HG03139 (cell line): ENCODE results near the gene OGDHL.
"Not testable (repeated sequence)": the region's sequence is repeated elsewhere in the genome, so short reads cannot be mapped to it uniquely, and the experiment has no call there.

Experiments used
- ATAC-seq: cut with Tn5 transposase; IDR thresholded peaks from one replicate; pipeline ENCODE4 v1.9.1; 2021; ENCODE audit not compliant: unreplicated experiment

The OGDHL gene

DNA sequence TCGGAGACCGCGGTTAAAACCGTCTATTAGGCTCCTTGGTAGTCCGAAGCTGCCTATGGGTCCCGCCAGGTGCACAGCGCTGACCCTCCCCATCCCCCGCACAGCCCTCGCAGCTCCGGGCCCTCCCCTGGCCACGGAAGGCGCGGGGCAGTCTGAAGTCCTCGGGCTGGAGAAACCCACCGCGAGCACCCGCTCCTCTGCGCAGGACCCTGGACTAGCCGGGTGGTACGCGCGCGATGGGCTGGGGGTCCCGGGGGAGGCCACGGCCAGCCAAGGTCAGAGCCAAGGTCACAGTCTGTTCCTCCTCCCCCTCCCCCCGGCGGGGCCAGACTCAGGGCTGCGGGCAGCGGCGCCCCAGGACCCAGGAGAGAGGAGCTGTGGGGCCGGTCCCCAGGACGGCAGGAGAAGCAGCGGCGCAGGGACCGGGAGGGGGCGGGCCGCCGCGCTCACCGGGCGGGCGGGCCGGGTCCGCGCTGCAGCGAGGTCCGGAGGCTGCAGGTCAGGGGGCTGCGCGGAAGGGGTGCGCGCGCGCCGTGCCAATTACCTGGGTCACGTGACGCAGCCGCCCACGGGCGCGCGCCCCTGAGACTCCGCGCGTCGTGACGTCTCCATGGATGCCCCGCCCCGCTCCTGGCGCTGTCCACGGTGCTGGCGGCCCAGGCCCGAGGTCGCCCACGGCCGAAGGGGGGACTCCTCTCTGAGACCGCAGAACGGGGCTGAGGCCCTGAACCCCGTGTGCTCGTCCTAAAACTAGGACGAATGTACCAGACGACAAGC, at the start of gene OGDHL:
TSS of gene OGDHL (minus strand) at position 535 of the 777 bp plus-strand sequence. CDS start 3,731 bp downstream, outside the sequence.
- ATAC-seq = no peak

DNA sequence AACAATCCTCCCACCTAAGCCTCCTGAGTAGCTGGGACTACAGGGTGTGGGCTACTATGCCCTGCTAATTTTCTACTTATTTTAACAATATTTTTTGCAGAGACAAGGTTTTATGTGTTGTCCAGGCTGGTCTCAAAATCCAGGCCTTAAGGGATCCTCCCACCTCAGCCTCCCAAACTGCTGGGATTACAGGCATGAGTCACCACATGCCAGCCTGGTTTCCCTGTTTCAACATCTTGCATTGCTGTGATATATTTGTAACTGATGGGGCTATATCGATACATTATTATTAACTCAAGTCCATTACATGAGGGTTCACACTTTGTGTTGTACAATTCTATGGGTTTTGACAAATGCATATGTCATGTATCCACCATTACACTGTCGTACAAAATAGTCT, 41.9 kb upstream of the OGDHL start:
- no peak for ATAC-seq

DNA sequence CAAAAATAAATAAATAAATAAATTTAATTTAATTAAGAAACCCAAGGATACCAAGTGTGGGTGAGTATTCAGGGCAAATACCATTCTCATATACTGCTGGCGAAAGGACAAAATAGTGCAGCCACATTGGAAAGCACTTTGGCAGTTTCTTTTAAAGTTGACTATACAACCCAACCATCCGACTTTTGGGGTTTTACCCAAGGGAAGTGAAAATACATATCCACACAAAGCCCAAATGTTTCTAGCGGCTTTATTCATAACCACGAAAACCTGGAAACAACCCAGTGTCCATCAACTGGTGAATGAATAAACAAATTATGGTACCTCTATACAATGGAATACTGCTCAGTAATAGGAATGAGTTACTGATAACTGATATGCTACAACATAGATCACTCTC, 36.2 kb upstream of the OGDHL start:
- ATAC-seq = no peak

DNA sequence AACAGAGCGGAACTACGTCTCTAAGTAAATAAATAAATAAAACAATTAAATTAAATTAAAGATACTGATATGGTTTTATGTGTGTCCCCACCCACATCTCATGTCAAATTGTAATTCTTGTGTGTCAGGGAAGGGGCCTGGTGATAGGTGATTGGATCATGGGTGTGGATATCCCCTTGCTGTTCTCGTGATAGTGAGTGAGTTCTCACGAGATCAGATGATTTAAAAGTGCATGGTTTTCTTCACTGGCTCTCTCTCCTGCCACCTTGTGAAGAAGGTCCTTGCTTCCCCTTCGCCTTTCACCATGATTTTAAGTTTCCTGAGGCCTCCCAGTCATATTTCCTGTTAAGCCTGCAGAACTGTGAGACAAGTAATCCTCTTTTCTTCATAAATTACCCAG, 29.0 kb upstream of the OGDHL start:
- ATAC-seq = no peak

DNA sequence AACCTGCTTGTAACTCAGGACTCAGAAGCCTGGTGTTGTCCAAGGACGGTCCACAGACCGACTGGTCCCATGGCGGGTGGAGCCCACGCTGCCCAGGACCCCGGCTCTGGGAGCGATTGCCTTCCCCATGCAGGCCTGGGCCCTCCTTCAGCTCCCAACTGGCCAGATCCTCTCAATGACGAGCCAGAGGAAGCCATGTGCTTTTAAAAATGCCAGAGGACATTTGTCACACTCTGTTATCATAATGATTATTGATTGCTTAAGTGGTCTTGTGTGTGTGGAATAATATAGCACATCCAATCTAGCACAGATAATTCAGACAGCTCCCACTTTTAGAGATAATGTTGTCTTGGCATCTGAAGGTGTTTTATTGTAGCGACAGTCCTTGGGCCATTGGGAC, 22.6 kb upstream of the OGDHL start:
- ATAC-seq = no peak

DNA sequence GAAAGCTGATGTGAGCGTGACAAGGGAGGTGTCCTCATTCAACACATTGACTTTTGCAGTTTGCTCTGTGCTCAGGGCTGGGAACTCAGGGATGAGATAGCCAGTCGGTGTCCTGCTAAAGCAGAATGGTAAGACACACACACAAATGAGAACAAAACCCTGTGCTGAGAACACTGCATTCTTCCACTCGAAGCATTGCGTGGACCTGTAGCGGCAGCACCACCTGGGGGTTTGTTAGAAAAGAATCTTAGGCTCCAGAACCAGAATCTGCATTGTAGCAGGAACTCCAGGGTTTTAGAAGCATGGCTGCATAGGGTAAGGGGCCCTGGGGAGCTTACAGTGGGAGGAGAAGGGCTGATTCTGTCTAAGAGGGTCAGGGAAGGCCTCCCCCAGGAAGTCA, 21.5 kb upstream of the OGDHL start:
- ATAC-seq = no peak

DNA sequence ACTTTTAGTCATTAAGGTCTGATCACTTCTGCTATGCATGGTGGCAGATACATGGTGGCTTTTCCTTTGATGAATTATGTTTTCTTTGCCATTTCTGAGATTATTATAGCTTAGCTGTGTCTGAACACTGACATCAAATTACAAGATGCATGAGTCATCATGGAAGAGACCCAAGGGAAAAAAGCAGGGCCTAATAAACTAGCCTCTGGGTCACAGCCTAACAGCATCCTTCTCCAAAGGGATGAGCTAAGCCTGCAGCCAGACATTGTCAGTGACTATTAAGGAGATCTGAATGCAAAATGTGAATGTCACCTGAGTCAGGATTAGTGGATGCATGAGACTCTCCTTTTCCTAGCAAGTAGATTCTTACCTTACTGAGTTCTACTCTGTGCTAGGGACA, 19.1 kb upstream of the OGDHL start:
- no peak for ATAC-seq

DNA sequence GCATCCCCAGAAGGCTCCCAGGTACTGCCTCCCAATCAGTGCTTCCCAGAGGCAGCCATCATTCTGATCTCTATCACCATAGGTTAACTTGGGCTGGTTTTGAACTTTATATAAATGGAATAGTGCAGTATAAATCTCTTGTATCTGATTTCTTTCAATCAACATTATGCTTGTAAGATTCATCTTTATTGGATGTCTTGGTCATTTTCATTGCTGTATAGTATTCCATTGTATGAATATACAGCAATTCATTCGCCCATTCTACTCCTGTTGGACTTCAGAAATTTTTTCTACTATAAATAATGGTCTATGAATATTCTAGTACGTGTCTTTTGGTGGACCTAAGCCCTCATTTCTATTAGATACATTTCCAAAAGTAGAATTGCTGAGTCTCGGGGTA, 16.1 kb upstream of the OGDHL start:
- ATAC-seq = no peak

DNA sequence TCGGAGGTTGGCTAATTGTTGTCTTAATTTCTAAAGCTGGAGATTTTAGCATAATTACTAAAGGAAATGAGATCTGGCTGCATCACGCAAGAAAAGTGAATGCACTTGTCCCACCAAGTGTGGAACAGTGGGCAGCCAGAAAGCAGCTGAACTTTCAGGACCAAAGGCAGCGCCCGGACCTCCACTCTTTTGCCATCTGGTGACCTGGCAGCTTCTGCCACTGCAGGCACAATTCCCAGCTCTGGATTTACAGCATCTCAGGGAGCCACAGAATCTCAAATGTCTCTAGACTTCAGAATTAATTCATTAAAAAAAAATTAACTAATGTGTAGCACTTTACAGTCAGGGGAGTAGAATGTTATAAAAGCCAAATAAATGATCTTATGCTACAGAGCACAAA, 14.7 kb upstream of the OGDHL start:
- ATAC-seq = no peak

DNA sequence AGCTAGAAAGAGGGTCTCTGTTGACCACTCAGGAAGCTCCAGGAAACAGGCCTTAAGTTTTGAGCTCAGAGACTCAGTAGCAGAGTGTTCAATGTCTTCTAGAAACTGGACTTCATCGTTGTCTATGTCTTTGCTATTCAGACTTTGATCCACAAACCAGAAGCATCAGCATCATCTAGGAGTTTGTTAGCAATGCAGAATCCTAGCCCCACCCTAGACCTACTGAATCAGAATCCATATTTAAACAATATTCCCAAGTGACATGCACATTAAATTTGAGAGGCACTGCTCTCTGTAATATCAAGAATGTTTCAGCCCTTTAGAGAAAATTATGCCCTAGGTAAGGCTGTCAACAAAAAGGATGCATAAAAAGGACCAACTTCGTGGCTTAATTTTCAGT, 12.9 kb upstream of the OGDHL start:
- no peak for ATAC-seq

DNA sequence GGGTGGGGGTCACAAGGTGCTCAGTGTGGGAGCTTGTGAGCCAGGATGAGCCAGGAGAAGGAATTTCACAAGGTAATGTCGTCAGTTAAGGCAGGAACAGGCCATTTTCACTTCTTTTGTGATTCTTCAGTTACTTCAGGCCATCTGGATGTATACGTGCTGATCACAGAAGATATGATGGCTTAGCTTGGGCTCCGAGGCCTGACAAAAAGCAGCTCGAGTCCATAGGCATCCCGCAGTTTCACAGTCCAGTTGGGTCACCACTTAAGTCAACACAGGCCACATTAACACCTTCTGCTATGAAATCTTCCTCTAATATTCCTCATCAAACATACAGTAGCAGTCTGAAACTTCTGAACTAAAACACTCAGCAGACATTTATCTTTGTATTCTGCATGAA, 10.8 kb upstream of the OGDHL start:
- ATAC-seq = not testable (repeated sequence)

DNA sequence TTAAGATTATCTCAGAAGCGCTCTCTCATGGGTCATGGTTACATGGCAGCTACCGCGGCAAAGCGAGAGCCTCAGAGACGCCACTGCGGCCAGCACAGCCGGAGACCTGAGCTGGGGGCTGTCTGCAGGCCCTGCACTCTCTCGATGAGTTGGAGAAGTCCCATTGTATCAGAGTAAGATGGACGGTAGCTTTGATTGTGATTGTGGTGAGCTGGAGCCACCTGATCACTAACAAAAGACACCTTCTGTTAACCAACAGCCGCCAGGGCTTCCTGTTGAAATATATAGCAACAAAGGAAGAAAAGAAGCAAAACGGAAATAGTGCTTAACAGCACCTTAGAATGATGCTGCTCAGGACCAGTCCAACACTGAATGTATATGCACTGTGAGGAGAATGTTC, 8.9 kb upstream of the OGDHL start:
- not testable (repeated sequence) for ATAC-seq

DNA sequence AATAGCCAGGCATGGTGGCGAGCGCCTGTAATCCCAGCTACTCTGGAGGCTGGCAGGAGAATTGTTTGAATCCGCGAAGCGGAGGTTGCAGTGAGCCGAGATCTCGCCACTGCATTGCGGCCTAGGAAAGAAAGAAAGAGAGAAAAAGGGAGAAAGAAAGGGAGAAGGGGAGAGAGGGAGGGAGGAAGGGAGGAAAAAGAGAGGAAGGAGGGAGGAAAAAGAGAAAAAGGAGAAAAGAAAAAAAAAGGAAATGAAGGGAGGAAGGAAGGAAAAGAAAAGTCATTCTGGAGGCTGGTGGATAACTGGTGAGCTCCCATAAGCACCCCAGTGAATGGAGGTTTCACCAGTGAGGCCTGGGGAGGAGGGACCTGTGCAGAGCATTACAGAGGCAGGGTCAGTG, 7.6 kb upstream of the OGDHL start:
- no peak for ATAC-seq

DNA sequence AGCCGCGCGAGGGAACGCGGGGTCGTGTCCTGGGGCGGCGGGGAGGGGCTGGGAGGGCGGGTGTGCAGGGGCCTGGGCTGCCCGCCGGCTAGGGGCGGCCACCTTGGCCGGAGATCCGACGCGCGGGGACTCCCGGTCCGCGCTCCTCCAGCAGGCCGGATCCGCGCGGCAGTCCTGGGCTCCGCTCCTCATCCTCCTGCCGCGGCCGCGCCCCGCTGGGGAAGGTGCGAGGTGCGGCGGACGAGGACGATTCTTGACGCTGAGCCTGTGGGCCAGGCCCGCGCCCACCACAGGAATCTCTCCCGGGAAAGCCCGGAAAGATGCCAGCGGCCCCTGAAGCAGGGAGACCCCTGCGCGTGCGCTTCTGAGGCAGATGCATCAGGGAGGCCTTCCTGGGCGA, 6.6 kb upstream of the OGDHL start:
- no peak for ATAC-seq

DNA sequence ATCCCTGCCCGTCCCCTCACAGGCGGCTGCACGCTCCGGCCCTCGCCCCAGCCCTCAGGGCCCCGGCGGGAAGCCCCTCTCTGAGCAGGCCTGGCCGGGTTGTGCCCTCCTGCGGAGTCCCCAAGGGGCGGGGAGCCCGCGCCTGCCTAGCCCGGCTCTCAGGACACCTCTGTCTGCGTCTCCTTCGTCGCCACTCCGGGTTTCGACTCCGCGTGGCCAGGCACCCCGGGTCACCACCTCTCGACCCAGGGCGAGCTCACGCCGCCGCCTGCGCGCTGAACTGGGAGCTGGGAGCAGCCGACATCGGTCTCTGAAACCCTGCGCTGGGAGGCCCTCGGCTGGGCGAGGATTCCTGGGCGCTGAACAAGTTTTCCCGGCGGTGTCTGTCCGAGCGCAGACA, 6.2 kb upstream of the OGDHL start:
- ATAC-seq = no peak

DNA sequence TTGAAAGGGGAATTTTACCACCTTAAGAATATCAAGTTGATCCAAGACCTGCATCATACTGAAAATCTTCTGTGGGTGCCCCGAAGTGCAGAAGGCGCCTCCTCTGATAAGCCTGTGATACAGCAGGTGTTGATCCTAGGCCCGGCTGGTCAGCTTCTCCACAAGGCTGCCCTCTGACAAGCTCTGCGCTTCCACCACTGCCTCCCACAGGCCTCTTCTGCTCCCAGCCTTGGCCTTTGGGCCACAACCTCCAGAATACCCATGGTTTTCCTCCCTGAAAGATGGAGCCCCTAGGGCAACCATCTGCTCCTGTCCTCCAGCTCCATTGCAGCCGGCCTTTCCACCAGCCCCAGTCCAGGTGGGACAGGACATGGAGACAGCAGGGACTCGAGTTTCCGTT, 5.6 kb upstream of the OGDHL start:
- no peak for ATAC-seq

DNA sequence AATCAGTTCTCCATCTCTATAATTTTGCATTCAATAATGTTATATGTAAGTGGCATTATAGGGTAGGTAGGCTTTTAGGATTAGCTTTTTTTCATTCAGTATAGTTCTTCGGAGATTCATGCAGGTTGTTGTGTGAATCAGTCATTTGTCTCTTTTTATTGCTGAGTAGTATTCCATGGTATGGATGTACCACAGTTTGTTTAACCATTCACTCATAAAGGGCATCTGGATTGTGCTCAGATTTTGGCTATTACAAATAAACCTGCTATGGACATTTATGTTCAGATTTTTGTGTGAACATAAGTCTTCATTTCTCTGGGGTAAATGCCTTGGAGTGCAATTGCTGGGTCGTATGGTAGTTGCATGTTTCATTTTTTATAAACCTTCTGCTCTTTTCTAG, 4.4 kb upstream of the OGDHL start:
- no peak for ATAC-seq

DNA sequence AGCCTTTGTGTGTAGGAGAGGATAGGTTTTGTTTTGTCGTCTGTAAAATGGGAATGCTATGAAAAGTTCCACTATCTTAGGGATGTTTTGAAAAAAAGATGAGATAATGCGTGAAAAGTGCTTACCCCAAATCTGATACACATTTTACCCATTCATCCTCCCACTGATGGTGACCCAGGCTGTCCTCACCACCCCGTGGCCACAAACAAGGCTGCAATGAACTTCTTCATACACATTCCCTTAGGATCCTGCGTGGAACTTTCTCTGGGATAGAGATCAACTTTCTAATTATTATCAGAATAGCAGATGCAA, 399 bp upstream of the OGDHL start:
- ATAC-seq = no peak

DNA sequence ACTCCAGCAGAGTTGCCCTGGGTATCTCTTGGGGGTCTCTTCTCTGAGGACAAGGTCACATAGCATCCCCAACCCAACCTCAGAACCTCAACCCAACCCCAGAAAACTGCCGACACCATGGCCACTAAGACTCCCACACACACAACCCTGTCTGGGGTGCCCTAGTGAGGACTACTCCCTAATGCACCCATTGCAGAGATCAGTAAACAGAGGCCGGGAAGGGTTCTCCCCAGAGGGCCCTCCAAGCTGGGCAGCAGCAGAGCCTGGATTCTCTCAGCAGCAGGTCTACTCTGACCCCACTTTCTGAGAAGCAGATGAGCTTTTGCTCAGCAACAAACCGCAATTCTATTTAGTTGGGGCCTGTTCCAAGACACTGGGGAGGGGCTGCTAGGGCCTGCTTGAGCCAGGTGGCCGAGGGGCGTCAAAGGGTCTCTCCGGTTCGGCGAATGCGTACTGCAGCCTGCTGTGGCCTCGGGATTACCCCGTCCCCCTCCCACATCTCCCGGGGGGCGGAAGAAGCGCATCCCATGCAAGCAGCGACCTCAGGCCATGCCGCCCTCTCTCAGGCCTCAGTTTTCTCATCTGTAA, 828 bp downstream of the OGDHL start:
- no peak for ATAC-seq

DNA sequence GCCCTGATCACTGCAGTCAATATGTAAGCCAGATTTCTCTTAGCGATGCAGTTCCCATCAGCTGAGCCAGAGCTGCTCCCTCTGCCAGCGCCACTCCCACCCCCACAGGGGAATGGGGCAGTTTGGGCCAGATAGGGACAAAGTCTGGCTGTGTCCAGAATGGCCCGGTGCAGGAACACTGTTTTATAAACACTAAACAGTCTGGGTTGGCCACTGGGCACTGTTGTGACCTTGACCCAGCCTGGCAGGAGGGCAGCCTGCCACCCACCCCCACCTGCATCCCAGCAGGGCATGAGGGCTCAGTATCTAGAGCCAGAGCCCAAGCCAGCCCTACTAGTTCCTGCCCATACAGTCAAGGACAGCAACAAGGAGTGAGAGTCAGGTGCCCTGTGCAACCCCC, 1.3 kb downstream of the OGDHL start:
- no peak for ATAC-seq

DNA sequence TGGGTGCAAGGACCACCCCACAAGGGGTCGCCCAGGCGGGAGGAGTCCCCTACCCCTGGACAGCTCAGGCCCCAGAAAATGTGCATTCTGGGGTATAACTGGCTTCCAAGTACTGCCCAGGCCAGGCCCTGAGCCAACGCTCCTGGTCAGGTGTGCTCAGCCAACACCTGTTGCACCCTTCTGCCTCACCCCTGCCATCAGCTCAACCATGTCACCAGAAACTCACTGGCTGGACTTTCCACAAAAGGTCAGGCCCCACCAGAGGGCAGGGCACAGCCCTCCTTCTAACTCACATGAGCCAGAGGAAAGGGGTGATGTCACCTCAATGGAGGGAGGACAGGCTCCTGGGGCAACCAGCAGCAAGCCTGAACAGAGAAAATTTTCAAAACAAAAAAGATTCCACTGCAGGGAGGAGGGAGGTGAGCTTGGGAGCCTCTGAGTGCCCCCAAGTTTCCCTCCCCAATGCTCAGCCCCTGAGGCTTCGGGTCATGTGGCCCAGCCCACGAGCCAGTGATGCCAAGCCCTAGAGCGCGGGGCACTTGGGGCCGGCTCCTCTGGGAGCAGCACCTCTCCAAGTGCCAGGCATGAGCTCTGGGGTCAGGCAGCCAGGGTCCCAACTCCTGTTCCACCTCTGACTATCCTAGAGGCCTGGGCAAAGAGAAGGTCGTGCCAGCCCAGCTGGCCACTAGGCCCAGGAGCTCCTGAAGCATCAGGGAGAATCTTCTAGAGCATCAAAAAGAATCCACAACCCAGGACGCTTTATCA, 2.2 kb downstream of the OGDHL start:
- no peak for ATAC-seq

DNA sequence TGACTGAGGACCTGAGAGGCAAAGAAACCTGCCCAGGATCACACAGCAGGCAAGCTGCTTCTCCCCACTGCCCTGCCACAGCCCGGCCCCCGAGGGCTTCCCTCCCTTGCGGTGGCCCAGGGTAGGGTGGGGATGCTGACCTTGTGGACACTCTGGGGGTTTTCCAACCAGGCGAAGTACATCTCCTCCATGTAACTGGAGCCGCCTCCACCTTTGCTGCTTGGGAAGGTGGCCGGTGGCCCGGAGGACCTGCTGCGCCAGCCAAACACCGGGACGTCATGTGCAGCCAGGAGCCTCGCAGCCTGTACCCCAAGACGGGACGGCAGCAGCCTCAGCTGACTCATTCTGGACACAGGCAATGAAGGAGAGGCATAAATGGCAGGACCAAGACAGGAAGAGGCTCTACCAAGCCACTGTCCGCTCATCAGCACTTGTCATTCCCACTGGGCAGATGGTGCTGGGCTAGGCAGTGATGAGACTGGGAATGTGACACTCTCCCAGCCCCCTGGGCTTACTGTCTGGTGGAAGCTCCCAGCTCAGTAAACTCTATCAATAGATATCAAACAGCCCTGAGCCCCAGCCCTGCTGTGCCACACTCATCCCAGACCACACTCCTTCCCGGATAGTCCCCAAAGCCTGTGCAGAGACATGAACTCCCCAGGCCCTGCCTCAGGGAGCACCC, 3.7 kb downstream of the OGDHL start:
- no peak for ATAC-seq
